Parathyroid adenoma (tissue), 2 donors: ENCODE data around the gene DPM2.

Experiments
- H2AFZ ChIP-seq: fragments of 300-600 bp; sonication (generic); one replicate; pipeline ENCODE4 v1.7.0; 2017; ENCODE audit warnings: antibody characterized with exemption, mild to moderate bottlenecking
- H3K27ac ChIP-seq: fragments of 300-600 bp; sonication (generic); one replicate; pipeline ENCODE4 v1.7.0; 2017
- H3K27me3 ChIP-seq: fragments of 300-600 bp; sonication (generic); one replicate; pipeline ENCODE4 v1.7.0; 2017; ENCODE audit warnings: low read length; ENCODE audit not compliant: control insufficient read depth, insufficient read depth
- H3K36me3 ChIP-seq: fragments of 300-600 bp; sonication (generic); one replicate; pipeline ENCODE4 v1.7.0; 2017; ENCODE audit warnings: low read length; ENCODE audit not compliant: control insufficient read depth, insufficient read depth
- H3K4me1 ChIP-seq: fragments of 300-600 bp; sonication (generic); one replicate; pipeline ENCODE4 v1.7.0; 2017; ENCODE audit warnings: control low read depth
- H3K4me2 ChIP-seq: fragments of 300-600 bp; sonication (generic); one replicate; pipeline ENCODE4 v1.7.0; 2017; ENCODE audit warnings: low read length
- H3K4me3 ChIP-seq: fragments of 300-600 bp; sonication (generic); one replicate; pipeline ENCODE4 v1.7.0; 2017; ENCODE audit warnings: low read depth, low read length
- H3K79me2 ChIP-seq: fragments of 300-600 bp; sonication (generic); one replicate; pipeline ENCODE4 v1.7.0; 2017; ENCODE audit warnings: control low read depth
- H3K9ac ChIP-seq: fragments of 300-600 bp; sonication (generic); one replicate; pipeline ENCODE4 v1.7.0; 2017; ENCODE audit warnings: mild to moderate bottlenecking
- H3K9me3 ChIP-seq: fragments of 300-600 bp; sonication (generic); one replicate; pipeline ENCODE4 v1.7.0; 2017; ENCODE audit warnings: low read length; ENCODE audit not compliant: control insufficient read depth
- CTCF ChIP-seq: fragments of 300-600 bp; sonication (generic); IDR thresholded peaks from one replicate; pipeline ENCODE4 v1.7.0; 2017; ENCODE audit warnings: antibody characterized with exemption, mild to moderate bottlenecking
- donor health status: primary hyperparathyroidism.

DPM2 gene

DNA sequence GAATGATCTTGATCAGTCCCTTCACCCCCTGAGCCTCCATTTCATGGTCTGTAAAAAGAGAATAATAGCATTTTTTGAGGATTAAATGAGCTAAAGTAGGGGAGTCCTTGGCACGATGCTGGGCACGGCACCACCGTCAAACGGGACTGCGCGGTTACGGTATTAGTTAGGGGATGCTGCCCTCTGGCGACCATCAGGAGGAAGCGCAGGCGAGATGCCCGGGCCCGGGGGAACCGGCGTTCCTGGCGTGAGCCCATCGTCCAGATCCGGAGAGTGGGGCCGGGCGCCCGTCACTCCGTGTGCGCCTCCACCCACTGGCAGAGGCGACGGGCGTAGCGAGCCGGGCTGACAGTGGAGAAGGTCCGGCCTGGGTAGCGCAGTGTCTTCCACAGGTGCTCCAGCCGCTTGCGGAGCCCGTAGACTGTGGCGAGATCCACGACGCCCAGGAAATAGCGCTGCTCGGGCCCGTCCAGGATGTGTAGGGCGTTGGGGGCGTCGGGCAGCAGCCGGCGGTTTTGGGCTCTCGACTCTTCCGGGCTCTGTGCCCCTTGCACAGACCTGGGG is 16.0 kb downstream of the DPM2 start:
- Histone ChIP-seq H3K4me3 (no peak overlapping the region), H2AFZ (no peak overlapping the region), H3K4me2 (peak overlapping the region; percentile 31), H3K79me2 (no peaks in the 10 kb centered on the region), H3K4me1 (peaks cover 8% of the 10 kb centered on the region), H3K9me3 (no peaks in the 10 kb centered on the region), H3K27ac (no peak overlapping the region), H3K9ac (no peak overlapping the region), H3K36me3 (no peaks in the 10 kb centered on the region), H3K27me3 (no peaks in the 10 kb centered on the region)
- peak; percentile 83 for TF ChIP-seq CTCF

- no peak overlapping the region for H3K4me2 ChIP-seq
- H3K4me1 ChIP-seq = peaks cover 8% of the 10 kb centered on the region
- H2AFZ ChIP-seq = no peak overlapping the region
- no peak for TF ChIP-seq CTCF
- H3K9me3 ChIP-seq = no peaks in the 10 kb centered on the region
- no peak overlapping the region for H3K4me3 ChIP-seq
- no peaks in the 10 kb centered on the region for H3K79me2 ChIP-seq
- no peaks in the 10 kb centered on the region for H3K27me3 ChIP-seq
- H3K9ac ChIP-seq = no peak overlapping the region
- no peaks in the 10 kb centered on the region for H3K36me3 ChIP-seq
- H3K27ac ChIP-seq = no peak overlapping the region
Measured at GRCh38 chr9:127920794-127921193, 16.9 kb downstream of the DPM2 start.

- Histone ChIP-seq H3K27ac (no peak overlapping the region), H3K36me3 (no peaks in the 10 kb centered on the region), H3K9ac (no peak overlapping the region), H3K79me2 (no peaks in the 10 kb centered on the region), H3K4me3 (no peak overlapping the region), H3K4me2 (no peak overlapping the region), H2AFZ (no peak overlapping the region), H3K4me1 (peaks cover 8% of the 10 kb centered on the region), H3K27me3 (no peaks in the 10 kb centered on the region), H3K9me3 (no peaks in the 10 kb centered on the region)
- no peak for TF ChIP-seq CTCF
Measured at GRCh38 chr9:127919253-127919815, 18.3 kb downstream of the DPM2 start.

DNA sequence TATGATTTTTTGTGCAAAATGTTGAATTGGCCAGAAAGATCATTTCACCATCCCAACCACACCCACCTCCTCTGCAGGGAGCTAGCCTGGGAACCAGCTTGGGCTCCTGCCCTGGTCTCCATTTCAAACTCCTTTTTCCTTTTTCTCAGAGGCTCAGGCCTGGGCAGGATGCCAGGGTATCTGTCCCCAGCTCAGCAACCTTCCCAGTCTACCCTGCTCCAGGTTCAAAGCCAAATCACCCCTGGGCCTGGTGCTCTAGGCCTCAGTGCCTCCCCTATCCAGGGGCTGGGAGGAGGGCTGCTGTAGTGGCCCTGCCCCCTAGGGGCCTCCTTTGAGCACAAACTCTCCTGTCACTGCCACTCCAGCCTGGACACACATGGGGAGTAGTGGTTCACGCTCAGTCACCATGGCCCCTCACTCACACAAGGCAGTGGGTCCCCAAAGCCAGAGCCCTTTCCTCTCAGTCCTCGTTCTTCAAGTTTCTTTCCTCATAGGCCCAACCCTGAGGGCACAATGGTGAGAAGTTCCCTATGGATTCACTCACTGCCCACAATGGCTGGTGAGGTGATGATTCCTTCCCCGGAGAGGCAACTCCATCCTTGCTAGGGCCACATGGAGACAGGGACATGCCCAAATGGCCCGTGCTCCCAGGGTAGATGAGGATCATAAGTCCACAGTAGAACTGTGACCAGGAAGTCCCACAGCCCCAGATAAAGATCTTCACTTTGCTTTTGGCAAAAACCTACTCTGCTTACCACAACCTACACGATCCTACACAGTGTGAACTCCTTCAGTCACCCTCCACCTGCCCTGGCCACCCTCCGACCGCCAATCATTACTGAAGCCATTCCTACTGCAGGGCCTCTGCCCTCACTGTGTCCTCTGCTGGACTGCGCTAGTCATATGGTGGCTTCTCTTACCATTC is 19.2 kb downstream of the DPM2 start:
- Histone ChIP-seq H3K27me3 (no peaks in the 10 kb centered on the region), H3K9me3 (no peaks in the 10 kb centered on the region), H3K27ac (no peak overlapping the region), H3K4me2 (no peak overlapping the region), H3K4me1 (peaks cover 8% of the 10 kb centered on the region), H3K79me2 (no peaks in the 10 kb centered on the region), H3K4me3 (no peak overlapping the region), H3K36me3 (no peaks in the 10 kb centered on the region), H3K9ac (no peak overlapping the region), H2AFZ (no peak overlapping the region)
- no peak for TF ChIP-seq CTCF
